ENCODE measurements around the gene KIRREL3. TPM values are rescaled to one million over a fixed set of nuclear protein-coding genes. Genes with fewer than 3 reads are reported as not detected.

KIRREL3 gene
- total RNA-seq, 1 experiment from 2014 or later: 0.44 TPM

DNA sequence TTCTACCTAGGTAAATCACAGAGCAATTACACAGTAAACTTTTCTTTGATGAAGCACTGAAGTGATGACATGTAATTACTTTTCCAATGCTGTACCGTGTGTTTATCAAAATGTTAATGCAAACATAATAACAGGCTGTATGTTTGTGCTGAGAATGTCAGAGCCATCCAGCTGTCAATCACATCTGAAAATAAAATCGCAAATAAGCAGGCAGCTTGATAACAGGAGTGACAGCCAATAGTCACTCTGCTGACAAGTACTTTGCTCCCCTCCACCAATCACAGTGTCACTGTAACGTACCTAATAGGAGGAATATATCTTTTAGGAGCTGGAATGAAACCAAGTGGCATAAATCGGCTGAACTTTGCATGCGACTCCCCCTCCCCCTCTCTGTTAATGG is 119.7 kb downstream of the KIRREL3 start:
- H3K4me1 ChIP-seq (ENCODE audit: insufficient read depth, low read length): no peaks in the 10 kb centered on the region
- no peaks in the 10 kb centered on the region for H3K9me2 ChIP-seq (replicated peaks; ENCODE audit: low read length)
- ChIA-PET POLR2A (ENCODE audit: unreplicated experiment) (no interaction called here), CTCF (no interaction called here)
- DNase-seq (no peak), ATAC-seq (no peak)
- H3K9me3 ChIP-seq (ENCODE audit: low read length): no peaks in the 10 kb centered on the region
- H3K79me2 ChIP-seq (ENCODE audit: low read length): no peaks in the 10 kb centered on the region
- H3K9ac ChIP-seq (ENCODE audit: low read length): no peak overlapping the region
- no peak overlapping the region for H3K4me3 ChIP-seq (ENCODE audit: low read length)
- H3K27ac ChIP-seq (ENCODE audit: low read length): no peak overlapping the region
- H3K4me2 ChIP-seq (ENCODE audit: low read length): no peak overlapping the region
- H3F3A ChIP-seq (ENCODE audit: low read length, unreplicated experiment): no peaks in the 10 kb centered on the region
- no peak overlapping the region for H2AFZ ChIP-seq (ENCODE audit: low read length)
- no peaks in the 10 kb centered on the region for H4K20me1 ChIP-seq (ENCODE audit: low read length)
- intact Hi-C loops (cut with micrococcal nuclease): no loop called here
- BruUV-seq (replicated peaks): no TSS peak
- TF ChIP-seq, protein P1, sequence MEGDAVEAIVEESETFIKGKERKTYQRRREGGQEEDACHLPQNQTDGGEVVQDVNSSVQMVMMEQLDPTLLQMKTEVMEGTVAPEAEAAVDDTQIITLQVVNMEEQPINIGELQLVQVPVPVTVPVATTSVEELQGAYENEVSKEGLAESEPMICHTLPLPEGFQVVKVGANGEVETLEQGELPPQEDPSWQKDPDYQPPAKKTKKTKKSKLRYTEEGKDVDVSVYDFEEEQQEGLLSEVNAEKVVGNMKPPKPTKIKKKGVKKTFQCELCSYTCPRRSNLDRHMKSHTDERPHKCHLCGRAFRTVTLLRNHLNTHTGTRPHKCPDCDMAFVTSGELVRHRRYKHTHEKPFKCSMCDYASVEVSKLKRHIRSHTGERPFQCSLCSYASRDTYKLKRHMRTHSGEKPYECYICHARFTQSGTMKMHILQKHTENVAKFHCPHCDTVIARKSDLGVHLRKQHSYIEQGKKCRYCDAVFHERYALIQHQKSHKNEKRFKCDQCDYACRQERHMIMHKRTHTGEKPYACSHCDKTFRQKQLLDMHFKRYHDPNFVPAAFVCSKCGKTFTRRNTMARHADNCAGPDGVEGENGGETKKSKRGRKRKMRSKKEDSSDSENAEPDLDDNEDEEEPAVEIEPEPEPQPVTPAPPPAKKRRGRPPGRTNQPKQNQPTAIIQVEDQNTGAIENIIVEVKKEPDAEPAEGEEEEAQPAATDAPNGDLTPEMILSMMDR (conservative IDR thresholded peaks at IDR 0.05; ENCODE audit: low read depth, low read length): no peak
- TF ChIP-seq EZH2 (IDR thresholded peaks at IDR 0.05; ENCODE audit: low read length, unreplicated experiment) (no peak), EZH2phosphoT487 (IDR thresholded peaks at IDR 0.05; ENCODE audit: borderline replicate concordance, low read length) (no peak)
- H3K36me3 ChIP-seq (ENCODE audit: low read depth, low read length): no peaks in the 10 kb centered on the region
- peaks cover 10% of the 10 kb centered on the region; the same call in 1 of the 2 replicates for H3K27me3 ChIP-seq (ENCODE audit: low read length)

DNA sequence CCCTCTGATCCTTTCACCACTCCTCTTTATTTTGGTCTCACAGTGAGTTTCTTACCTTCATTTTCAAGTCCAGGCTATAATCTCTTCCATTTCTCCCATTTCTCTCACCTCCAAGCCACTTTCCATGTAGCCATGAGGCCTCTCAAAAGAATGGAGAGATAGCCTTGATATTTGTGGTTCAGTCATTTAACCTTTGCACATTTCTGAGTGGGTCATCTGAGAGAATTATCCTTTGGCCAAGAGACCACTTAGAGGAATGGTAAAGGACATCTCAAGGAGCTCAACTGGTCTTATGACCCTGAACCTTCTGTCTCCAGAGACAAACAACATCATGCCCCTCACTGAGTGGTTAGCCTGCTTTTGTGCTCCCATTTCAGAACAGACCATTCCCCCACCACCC is 121.1 kb downstream of the KIRREL3 start:
- Histone ChIP-seq H4K20me1 (ENCODE audit: low read length) (no peaks in the 10 kb centered on the region), H3K4me2 (ENCODE audit: low read length) (no peak overlapping the region), H3F3A (ENCODE audit: low read length, unreplicated experiment) (no peaks in the 10 kb centered on the region), H3K9me3 (ENCODE audit: low read length) (no peaks in the 10 kb centered on the region), H3K36me3 (ENCODE audit: low read depth, low read length) (no peaks in the 10 kb centered on the region), H3K9ac (ENCODE audit: low read length) (no peak overlapping the region), H3K9me2 (replicated peaks; ENCODE audit: low read length) (no peaks in the 10 kb centered on the region), H3K27ac (ENCODE audit: low read length) (no peak overlapping the region), H2AFZ (ENCODE audit: low read length) (no peak overlapping the region), H3K27me3 (ENCODE audit: low read length) (peaks cover 10% of the 10 kb centered on the region; the same call in 1 of the 2 replicates), H3K4me1 (ENCODE audit: insufficient read depth, low read length) (no peaks in the 10 kb centered on the region), H3K79me2 (ENCODE audit: low read length) (no peaks in the 10 kb centered on the region), H3K4me3 (ENCODE audit: low read length) (no peak overlapping the region)
- ChIA-PET CTCF (no interaction called here), POLR2A (ENCODE audit: unreplicated experiment) (no interaction called here)
- no peak for ATAC-seq
- no TSS peak for BruUV-seq (replicated peaks)
- intact Hi-C loops (cut with micrococcal nuclease): no loop called here
- DNase-seq: no peak
- TF ChIP-seq, protein P1 (conservative IDR thresholded peaks at IDR 0.05; ENCODE audit: low read depth, low read length): no peak
- no peak for TF ChIP-seq EZH2 (IDR thresholded peaks at IDR 0.05; ENCODE audit: low read length, unreplicated experiment)
- no peak for TF ChIP-seq EZH2phosphoT487 (IDR thresholded peaks at IDR 0.05; ENCODE audit: borderline replicate concordance, low read length)

DNA sequence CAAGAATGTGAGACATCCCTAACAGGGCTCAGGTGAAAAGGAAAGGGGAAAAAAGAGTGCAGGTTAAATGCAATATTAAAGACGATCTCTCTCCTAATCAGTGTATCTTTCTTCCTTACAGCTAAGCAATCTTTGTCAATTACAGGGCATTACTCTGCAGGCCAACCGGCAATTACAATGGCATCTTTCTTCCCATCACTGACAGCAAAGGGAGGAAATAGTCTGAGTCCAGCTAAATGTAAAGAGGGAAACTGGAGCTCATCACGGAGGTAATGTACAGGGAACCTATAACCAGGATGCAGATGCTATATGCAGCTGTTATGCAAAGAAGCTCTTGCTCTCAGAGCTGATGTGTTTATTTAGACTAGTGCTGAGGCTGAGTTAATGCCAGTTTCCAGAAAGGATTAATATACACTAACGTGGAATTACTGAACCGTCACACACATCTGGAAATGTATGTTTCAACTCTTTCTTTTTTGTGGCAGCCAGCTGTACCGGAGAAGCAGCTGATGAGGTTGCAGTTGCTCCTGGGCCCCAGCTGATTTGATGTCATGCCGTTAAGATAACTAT is 121.6 kb downstream of the KIRREL3 start:
- ATAC-seq (no peak), DNase-seq (no peak)
- Histone ChIP-seq H2AFZ (ENCODE audit: low read length) (no peak overlapping the region), H3K27me3 (ENCODE audit: low read length) (peaks cover 10% of the 10 kb centered on the region; the same call in 1 of the 2 replicates), H4K20me1 (ENCODE audit: low read length) (no peaks in the 10 kb centered on the region), H3F3A (ENCODE audit: low read length, unreplicated experiment) (no peaks in the 10 kb centered on the region), H3K9me2 (replicated peaks; ENCODE audit: low read length) (no peaks in the 10 kb centered on the region), H3K9ac (ENCODE audit: low read length) (no peak overlapping the region), H3K9me3 (ENCODE audit: low read length) (no peaks in the 10 kb centered on the region), H3K4me1 (ENCODE audit: insufficient read depth, low read length) (no peaks in the 10 kb centered on the region), H3K79me2 (ENCODE audit: low read length) (no peaks in the 10 kb centered on the region), H3K4me3 (ENCODE audit: low read length) (no peak overlapping the region), H3K4me2 (ENCODE audit: low read length) (no peak overlapping the region), H3K27ac (ENCODE audit: low read length) (no peak overlapping the region), H3K36me3 (ENCODE audit: low read depth, low read length) (no peaks in the 10 kb centered on the region)
- intact Hi-C loops (cut with micrococcal nuclease): no loop called here
- ChIA-PET CTCF (no interaction called here), POLR2A (ENCODE audit: unreplicated experiment) (no interaction called here)
- no peak for TF ChIP-seq EZH2phosphoT487 (IDR thresholded peaks at IDR 0.05; ENCODE audit: borderline replicate concordance, low read length)
- TF ChIP-seq, protein P1 (conservative IDR thresholded peaks at IDR 0.05; ENCODE audit: low read depth, low read length): no peak
- no peak for TF ChIP-seq EZH2 (IDR thresholded peaks at IDR 0.05; ENCODE audit: low read length, unreplicated experiment)
- no TSS peak for BruUV-seq (replicated peaks)

Data from PC-3 (cell line).